Esophagus muscularis mucosa (tissue), 4 donors: Measurements from ENCODE around the gene SRRM4. TPM values are rescaled to one million over a fixed set of nuclear protein-coding genes. Genes with fewer than 3 reads are reported as not detected.

Experiments used
- DNase-seq: peaks from one replicate; pipeline ENCODE4 v3.0.0-alpha.2; 2017; ENCODE audit errors: extremely low spot score
- H3K27ac ChIP-seq, 4 donors: fragments of 200-600 bp; sonication (generic); replicated peaks in 1 of 4; 1 replicate in 3 of 4; 2 replicates in 1 of 4; pipeline ENCODE4 v1.5.1; 2016 to 2019; ENCODE audit warnings: mild to moderate bottlenecking in 1 of 4
- H3K27me3 ChIP-seq, 4 donors: fragments of 200-600 bp; sonication (generic); one replicate each; pipeline versions ENCODE4 v1.5.1 to v1.6.0; 2016 to 2019
- H3K36me3 ChIP-seq, 4 donors: fragments of 200-600 bp; sonication (generic); one replicate each; pipeline ENCODE4 v1.5.1; 2016 to 2019
- H3K4me1 ChIP-seq, 4 donors: fragments of 200-600 bp; sonication (generic); one replicate each; pipeline ENCODE4 v1.5.1; 2016 to 2019
- H3K4me3 ChIP-seq, 4 donors: fragments of 200-600 bp; sonication (generic); 1 replicate in 2 of 4; 2 replicates in 2 of 4; pipeline ENCODE4 v1.5.1; 2016 to 2019; ENCODE audit warnings: mild to moderate bottlenecking in 4 of 4, moderate library complexity in 1 of 4
- H3K9me3 ChIP-seq, 4 donors: fragments of 200-600 bp; sonication (generic); 1 replicate in 3 of 4; 2 replicates in 1 of 4; pipeline ENCODE4 v1.5.1; 2016 to 2019
- EP300 ChIP-seq: sonication (generic); formaldehyde crosslinking; IDR thresholded peaks from one replicate; pipeline ENCODE4 v1.6.1; 2017; ENCODE audit warnings: antibody characterized with exemption
- POLR2A ChIP-seq: fragments of 450-650 bp; IDR thresholded peaks from one replicate; pipeline ENCODE4 v1.6.1; 2017; ENCODE audit warnings: antibody characterized with exemption, moderate library complexity, mild to moderate bottlenecking, low read depth
- POLR2AphosphoS5 ChIP-seq, 2 donors: sonication (generic); formaldehyde crosslinking; IDR thresholded peaks; one replicate each; pipeline ENCODE4 v1.6.1; 2017; ENCODE audit warnings: antibody characterized with exemption in 2 of 2
- WGBS: methylation state at CpG from one replicate; pipeline ENCODE4 v1.1.5; 2018; 5-methylcytosine and 5-hydroxymethylcytosine counted together
- intact Hi-C: fragments of 100-400 bp; cut with DNase I; formaldehyde crosslinking; loops from one replicate; pipeline ENCODE4 v1.15.1; 2023
- total RNA-seq, 4 donors: library from RNA; depleted of rRNA; stranded (reverse); fragments of >200 nt; gene quantifications; one replicate each; pipeline versions ENCODE4 v1.1.0 to v1.2.1, GENCODE V29; 2016
- TF ChIP-seq, protein P1 (sequence below), 3 experiments: fragments of 200-600 bp in 2 of 3; fragments of 450-650 bp in 1 of 3; sonication (generic) in 2 of 3; IDR thresholded peaks; one replicate each; pipeline ENCODE4 v1.5.1; 2017 to 2019; ENCODE audit warnings: antibody characterized with exemption in 3 of 3, mild to moderate bottlenecking in 2 of 3, moderate library complexity in 1 of 3

SRRM4 gene
- total RNA-seq, 4 donors from 2014 or later, result not detected

DNA sequence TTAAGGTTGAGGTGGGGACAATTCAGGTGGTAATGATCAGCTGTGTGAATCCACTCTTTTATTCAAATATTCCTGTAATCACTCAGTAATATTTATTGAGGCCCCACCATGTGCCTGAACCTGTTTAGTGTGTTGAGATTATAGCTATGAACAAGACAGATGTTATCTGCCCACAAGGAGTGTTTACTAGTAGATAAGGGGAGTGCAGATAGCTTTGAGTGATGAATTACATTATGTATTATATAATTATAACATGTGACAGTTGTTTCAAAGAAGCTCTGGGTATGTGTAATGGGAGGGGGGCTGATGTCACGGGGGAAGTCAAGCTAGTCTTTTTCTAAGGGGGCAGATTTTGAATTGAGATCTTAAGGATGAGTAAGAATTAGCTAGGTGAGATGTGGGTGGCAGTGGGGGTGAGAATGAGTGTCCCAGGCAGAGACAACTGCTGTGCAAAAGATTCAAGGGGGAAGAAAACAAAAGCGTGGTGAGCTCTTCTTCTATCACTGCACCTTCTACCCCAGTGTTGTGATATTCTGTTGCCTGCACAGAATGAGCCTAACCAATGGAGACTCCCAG lies 21.3 kb upstream of the SRRM4 start:
- Histone ChIP-seq H3K4me3 (no peak overlapping the region), H3K27ac (no peak overlapping the region), H3K36me3 (no peaks in the 10 kb centered on the region), H3K9me3 (no peaks in the 10 kb centered on the region), H3K27me3 (peaks cover 0 to 13% (median 0%) of the 10 kb centered on the region in 4 donors), H3K4me1 (no peaks in the 10 kb centered on the region)
- 74% methylated on average over 2 of the region's 2 CpGs for WGBS
- no peak for DNase-seq
- intact Hi-C loops, result no loop called here
- TF ChIP-seq EP300 (no peak), POLR2A (no peak), POLR2AphosphoS5 (IDR thresholded peaks at IDR 0.05) (no peak)
- TF ChIP-seq, protein P1, sequence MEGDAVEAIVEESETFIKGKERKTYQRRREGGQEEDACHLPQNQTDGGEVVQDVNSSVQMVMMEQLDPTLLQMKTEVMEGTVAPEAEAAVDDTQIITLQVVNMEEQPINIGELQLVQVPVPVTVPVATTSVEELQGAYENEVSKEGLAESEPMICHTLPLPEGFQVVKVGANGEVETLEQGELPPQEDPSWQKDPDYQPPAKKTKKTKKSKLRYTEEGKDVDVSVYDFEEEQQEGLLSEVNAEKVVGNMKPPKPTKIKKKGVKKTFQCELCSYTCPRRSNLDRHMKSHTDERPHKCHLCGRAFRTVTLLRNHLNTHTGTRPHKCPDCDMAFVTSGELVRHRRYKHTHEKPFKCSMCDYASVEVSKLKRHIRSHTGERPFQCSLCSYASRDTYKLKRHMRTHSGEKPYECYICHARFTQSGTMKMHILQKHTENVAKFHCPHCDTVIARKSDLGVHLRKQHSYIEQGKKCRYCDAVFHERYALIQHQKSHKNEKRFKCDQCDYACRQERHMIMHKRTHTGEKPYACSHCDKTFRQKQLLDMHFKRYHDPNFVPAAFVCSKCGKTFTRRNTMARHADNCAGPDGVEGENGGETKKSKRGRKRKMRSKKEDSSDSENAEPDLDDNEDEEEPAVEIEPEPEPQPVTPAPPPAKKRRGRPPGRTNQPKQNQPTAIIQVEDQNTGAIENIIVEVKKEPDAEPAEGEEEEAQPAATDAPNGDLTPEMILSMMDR (IDR thresholded peaks at IDR 0.05), result no peak

GRCh38 chr12:118960865-118961264 lies 20.5 kb upstream of the SRRM4 start:
- Histone ChIP-seq H3K27ac (no peak overlapping the region), H3K4me3 (no peak overlapping the region), H3K9me3 (no peaks in the 10 kb centered on the region), H3K36me3 (no peaks in the 10 kb centered on the region), H3K27me3 (peaks cover 0 to 10% (median 0%) of the 10 kb centered on the region in 4 donors), H3K4me1 (no peaks in the 10 kb centered on the region)
- WGBS, result 81% methylated on average over 6 of the region's 6 CpGs
- no peak for DNase-seq
- intact Hi-C loops, result no loop called here
- TF ChIP-seq POLR2AphosphoS5 (IDR thresholded peaks at IDR 0.05), result no peak
- TF ChIP-seq, protein P1 (IDR thresholded peaks at IDR 0.05), result no peak
- TF ChIP-seq EP300, result no peak
- no peak for TF ChIP-seq POLR2A

- no peaks in the 10 kb centered on the region for H3K4me1 ChIP-seq
- TF ChIP-seq POLR2AphosphoS5 (IDR thresholded peaks at IDR 0.05), result no peak
- TF ChIP-seq POLR2A, result no peak
- TF ChIP-seq, protein P1 (IDR thresholded peaks at IDR 0.05), result no peak
- no peak for TF ChIP-seq EP300
- WGBS, result 82% methylated on average over 5 of the region's 5 CpGs
- no peak for DNase-seq
- H3K36me3 ChIP-seq, result no peaks in the 10 kb centered on the region
- H3K9me3 ChIP-seq, result no peaks in the 10 kb centered on the region
- peaks cover 0 to 18% (median 0%) of the 10 kb centered on the region in 4 donors for H3K27me3 ChIP-seq
- no peak overlapping the region for H3K27ac ChIP-seq
- intact Hi-C loops, result no loop called here
- H3K4me3 ChIP-seq, result no peak overlapping the region
Observed at GRCh38 chr12:118964988-118965387, 16.4 kb upstream of the SRRM4 start.

DNA sequence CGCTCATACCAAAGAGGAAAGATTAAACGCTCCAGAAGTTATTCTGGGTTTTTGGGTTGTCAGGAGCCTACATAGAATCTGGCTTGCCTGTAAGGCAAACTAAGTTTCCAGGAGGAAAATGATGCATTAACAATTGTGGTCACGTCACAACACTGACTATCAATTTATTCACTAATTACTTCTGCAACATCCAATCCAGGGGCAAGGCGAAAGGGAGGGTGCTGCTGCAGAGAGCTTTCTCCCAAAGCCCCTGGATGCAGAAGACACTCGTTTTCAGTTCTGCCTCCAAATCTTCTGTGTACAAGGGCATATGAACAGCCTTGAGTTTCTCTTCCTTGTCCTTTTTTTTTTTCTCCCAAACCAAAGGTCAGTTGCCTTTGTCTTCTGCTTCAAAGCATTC lies 10.5 kb upstream of the SRRM4 start:
- Histone ChIP-seq H3K9me3 (no peaks in the 10 kb centered on the region), H3K4me3 (no peak overlapping the region), H3K27ac (no peak overlapping the region), H3K27me3 (peaks cover 0 to 10% (median 0%) of the 10 kb centered on the region in 4 donors), H3K4me1 (no peaks in the 10 kb centered on the region), H3K36me3 (no peaks in the 10 kb centered on the region)
- intact Hi-C loops, result no loop called here
- DNase-seq, result no peak
- TF ChIP-seq, protein P1 (IDR thresholded peaks at IDR 0.05), result no peak
- no peak for TF ChIP-seq EP300
- 57% methylated on average over 5 of the region's 5 CpGs for whole genome bisulfite sequencing

GRCh38 chr12:118972982-118973381 lies 8.4 kb upstream of the SRRM4 start:
- DNase-seq, result no peak
- H3K36me3 ChIP-seq, result no peaks in the 10 kb centered on the region
- no peak overlapping the region for H3K27ac ChIP-seq
- intact Hi-C loops, result no loop called here
- WGBS, result 90% methylated on average over 2 of the region's 2 CpGs
- H3K4me3 ChIP-seq, result no peak overlapping the region
- H3K27me3 ChIP-seq, result peaks cover 0 to 18% (median 3%) of the 10 kb centered on the region in 4 donors
- no peaks in the 10 kb centered on the region for H3K9me3 ChIP-seq
- TF ChIP-seq EP300 (no peak), POLR2AphosphoS5 (IDR thresholded peaks at IDR 0.05) (no peak), POLR2A (no peak)
- TF ChIP-seq, protein P1 (IDR thresholded peaks at IDR 0.05), result no peak
- no peaks in the 10 kb centered on the region for H3K4me1 ChIP-seq
